GM19395 (cell line): ENCODE measurements around the gene BHLHE23.

Experiments used
- ATAC-seq: cut with Tn5 transposase; IDR thresholded peaks from one replicate; pipeline ENCODE4 v1.9.1; 2021; ENCODE audit warnings: mild to moderate bottlenecking, moderate library complexity; ENCODE audit not compliant: unreplicated experiment

Gene BHLHE23

GRCh38 chr20:63026582-63027165, 19.9 kb upstream of the BHLHE23 start:
- ATAC-seq, result no peak

GRCh38 chr20:63025534-63026331, 19.0 kb upstream of the BHLHE23 start:
- ATAC-seq, result no peak

- no peak for ATAC-seq
Observed at GRCh38 chr20:63024573-63025392, 18.0 kb upstream of the BHLHE23 start.

GRCh38 chr20:63023936-63024571, 17.3 kb upstream of the BHLHE23 start:
- no peak for ATAC-seq

- no peak for ATAC-seq
Observed at GRCh38 chr20:63023071-63023935, 16.5 kb upstream of the BHLHE23 start.

GRCh38 chr20:63022501-63022900, 15.7 kb upstream of the BHLHE23 start:
- ATAC-seq, result no peak

- ATAC-seq, result no peak
Observed at GRCh38 chr20:63021356-63022321, 14.9 kb upstream of the BHLHE23 start.

- no peak for ATAC-seq
Observed at GRCh38 chr20:63020681-63021080, 13.9 kb upstream of the BHLHE23 start.

GRCh38 chr20:63017826-63018411, 11.2 kb upstream of the BHLHE23 start:
- ATAC-seq, result no peak

GRCh38 chr20:63017076-63017825, 10.5 kb upstream of the BHLHE23 start:
- ATAC-seq, result no peak

GRCh38 chr20:63016514-63017075, 9.8 kb upstream of the BHLHE23 start:
- no peak for ATAC-seq

GRCh38 chr20:63015662-63016361, 9.0 kb upstream of the BHLHE23 start:
- ATAC-seq, result no peak

- ATAC-seq, result no peak
Observed at GRCh38 chr20:63015147-63015661, 8.4 kb upstream of the BHLHE23 start.

GRCh38 chr20:63014710-63015109, 7.9 kb upstream of the BHLHE23 start:
- ATAC-seq, result no peak

- ATAC-seq, result no peak
Observed at GRCh38 chr20:63014287-63014686, 7.5 kb upstream of the BHLHE23 start.

GRCh38 chr20:63013207-63013606, 6.4 kb upstream of the BHLHE23 start:
- ATAC-seq, result no peak

GRCh38 chr20:63011798-63012197, 5.0 kb upstream of the BHLHE23 start:
- ATAC-seq, result no peak
